ENCODE measurements around the gene CCDC24.
A peak's percentile ranks its signal among the peaks of the same experiment; 100 is the strongest.

Gene CCDC24

GRCh38 chr1:43963890-43964289 lies 27.5 kb upstream of the CCDC24 start:
- no peak for DNase-seq

GRCh38 chr1:43965316-43965715 lies 26.1 kb upstream of the CCDC24 start:
- no peak for DNase-seq

DNA sequence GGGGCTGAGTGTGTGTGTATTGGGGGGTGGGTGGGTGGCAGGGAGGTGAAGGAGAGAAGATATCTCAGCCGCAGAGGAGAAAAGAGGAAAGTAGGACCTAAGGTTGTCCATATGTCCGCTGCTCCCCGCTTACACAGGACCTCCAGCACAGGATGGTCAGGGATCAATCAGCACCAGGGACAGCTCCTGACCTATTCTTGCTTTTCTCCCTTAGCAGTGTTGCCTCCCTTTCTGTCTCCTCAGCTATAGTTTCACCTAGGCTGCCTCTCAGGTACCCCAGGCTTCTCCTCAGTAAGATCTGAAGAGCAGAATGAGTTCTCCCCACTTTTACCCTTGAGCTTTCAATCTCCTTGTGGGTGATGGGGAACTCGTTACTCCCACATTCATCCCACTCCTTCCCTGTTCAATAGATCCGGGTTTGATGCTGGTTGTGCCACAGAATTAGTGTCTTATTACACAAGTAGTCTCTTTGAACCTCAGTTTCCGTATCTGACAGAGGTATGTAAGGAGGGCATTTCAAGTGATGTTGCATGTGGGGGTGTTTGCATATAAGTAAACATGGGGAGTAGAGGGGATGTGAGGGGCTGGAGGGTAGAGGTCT lies 23.0 kb upstream of the CCDC24 start:
- DNase-seq = no peak

- no peak for DNase-seq
Observed at GRCh38 chr1:43969416-43969745, 22.0 kb upstream of the CCDC24 start.

DNA sequence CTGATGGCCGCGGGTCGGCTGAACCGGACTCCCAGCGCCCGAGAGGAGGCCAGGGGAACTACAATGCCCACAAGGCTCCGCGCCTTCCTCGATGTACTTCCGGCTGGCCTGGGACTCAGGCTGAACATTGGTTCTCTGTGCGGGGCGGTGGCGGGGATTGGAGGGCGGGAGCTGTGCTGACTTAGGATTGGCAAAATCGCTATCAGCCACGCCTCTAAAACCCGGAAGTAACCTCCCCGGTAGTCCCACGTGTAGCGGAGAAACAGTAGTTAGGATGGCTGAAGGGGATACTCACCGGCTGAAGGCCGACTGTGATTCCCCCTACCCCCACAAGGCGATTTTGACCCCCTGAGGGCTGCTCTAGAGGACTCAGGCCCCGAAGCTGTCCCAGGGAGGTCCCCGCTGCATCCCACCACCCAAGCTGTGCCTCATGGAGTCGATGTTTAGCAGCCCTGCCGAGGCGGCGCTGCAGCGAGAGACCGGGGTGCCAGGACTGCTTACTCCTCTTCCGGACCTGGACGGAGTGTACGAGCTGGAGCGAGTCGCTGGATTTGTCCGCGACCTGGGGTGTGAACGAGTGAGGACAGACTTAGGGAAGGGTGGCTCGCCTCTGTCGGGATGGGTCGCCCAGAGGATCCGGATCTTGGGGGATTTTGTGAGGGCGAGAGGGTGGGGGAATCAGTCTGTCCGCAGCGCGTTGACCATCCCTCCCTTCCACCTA lies 21.5 kb upstream of the CCDC24 start, which contains the start of gene DPH2:
DPH2 (plus strand) TSS at position 265 of the 721 bp plus-strand sequence; CDS start at position 431, 166 bp downstream.
- peak; percentile 99 for DNase-seq

GRCh38 chr1:43970502-43970901 lies 20.9 kb upstream of the CCDC24 start:
- peak; percentile 23 for DNase-seq

- DNase-seq = no peak
Observed at GRCh38 chr1:43970911-43971310, 20.5 kb upstream of the CCDC24 start.

DNA sequence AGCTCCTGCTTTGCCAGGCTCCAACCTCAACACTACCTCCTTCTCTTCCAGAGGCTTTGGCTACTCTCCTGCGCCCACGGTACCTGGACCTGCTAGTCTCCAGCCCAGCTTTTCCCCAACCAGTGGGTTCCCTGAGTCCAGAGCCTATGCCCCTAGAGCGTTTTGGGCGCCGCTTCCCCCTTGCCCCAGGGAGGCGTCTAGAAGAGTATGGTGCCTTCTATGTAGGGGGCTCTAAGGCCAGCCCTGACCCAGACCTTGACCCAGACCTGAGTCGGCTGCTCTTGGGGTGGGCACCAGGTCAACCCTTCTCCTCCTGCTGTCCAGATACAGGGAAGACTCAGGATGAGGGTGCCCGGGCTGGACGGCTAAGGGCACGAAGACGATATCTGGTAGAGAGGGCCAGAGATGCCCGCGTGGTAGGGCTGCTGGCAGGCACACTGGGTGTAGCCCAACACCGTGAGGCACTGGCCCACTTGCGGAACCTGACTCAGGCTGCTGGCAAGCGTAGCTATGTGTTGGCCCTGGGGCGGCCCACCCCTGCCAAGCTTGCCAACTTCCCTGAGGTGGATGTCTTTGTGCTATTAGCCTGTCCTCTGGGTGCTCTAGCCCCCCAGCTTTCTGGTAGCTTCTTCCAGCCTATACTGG lies 19.9 kb upstream of the CCDC24 start:
- no peak for DNase-seq

DNA sequence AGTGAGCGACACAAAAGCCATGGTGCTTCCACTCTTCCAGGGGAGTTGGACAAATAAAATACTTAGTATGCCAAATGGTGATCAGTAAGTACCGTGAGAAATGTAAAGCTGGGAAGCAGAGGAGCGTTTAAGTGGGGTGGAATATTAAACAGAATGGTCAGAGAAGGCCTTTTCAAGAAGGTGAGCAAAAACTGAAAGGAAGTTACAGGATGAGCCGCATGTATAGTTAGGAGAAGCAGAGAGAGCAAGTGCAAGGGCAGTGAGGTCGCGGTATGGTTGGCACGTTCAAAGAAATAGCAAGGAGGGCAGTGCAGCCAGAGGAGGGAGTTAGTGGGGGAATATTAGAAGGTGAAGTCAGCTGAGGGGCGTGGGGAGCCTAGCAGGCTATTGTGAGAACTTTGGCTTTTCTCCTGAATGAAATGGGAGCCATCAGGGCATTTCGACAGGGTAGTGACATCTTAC lies 17.4 kb upstream of the CCDC24 start:
- no peak for DNase-seq

- DNase-seq = peak; percentile 99
Observed at GRCh38 chr1:43974443-43975248, 16.8 kb upstream of the CCDC24 start, which contains the start of gene ATP6V0B. Gene ATP6V0B (plus strand): TSS chr1:43974960. CDS start chr1:43975041, 81 bp downstream.

GRCh38 chr1:43975249-43975961 lies 16.0 kb upstream of the CCDC24 start:
- peak; percentile 59 for DNase-seq

DNA sequence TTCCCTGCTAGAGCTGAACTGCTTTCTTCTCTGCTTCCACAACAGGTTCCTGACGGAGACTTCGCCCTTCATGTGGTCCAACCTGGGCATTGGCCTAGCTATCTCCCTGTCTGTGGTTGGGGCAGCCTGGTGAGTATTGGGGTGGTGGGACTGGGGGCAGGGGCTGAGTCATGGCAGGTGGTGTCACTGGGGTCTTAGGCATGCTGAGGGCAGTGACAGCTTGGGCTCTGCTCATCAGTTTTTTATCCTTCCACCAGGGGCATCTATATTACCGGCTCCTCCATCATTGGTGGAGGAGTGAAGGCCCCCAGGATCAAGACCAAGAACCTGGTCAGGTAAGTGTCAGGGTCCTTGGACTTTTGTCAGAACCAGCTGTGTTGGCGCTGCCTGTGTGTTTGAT lies 15.4 kb upstream of the CCDC24 start:
- peak; percentile 35 for DNase-seq

GRCh38 chr1:43976890-43977289 lies 14.5 kb upstream of the CCDC24 start:
- no peak for DNase-seq

GRCh38 chr1:43977376-43978263 lies 13.8 kb upstream of the CCDC24 start:
- DNase-seq = no peak

DNA sequence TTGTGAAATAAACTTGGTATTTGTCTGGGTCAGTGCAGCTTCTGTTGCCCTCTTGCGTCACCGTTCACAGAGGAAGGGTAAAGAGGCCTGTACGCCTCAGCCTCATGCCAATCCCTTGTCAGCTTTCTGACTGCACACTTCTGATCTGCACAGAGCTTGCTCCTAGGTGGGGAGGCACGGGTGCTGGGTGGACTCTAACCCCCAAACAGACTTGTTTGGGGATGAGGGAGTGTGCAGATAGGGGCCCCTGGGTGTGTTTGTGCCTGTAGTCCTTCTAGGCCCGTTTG lies 13.2 kb upstream of the CCDC24 start:
- no peak for DNase-seq

DNA sequence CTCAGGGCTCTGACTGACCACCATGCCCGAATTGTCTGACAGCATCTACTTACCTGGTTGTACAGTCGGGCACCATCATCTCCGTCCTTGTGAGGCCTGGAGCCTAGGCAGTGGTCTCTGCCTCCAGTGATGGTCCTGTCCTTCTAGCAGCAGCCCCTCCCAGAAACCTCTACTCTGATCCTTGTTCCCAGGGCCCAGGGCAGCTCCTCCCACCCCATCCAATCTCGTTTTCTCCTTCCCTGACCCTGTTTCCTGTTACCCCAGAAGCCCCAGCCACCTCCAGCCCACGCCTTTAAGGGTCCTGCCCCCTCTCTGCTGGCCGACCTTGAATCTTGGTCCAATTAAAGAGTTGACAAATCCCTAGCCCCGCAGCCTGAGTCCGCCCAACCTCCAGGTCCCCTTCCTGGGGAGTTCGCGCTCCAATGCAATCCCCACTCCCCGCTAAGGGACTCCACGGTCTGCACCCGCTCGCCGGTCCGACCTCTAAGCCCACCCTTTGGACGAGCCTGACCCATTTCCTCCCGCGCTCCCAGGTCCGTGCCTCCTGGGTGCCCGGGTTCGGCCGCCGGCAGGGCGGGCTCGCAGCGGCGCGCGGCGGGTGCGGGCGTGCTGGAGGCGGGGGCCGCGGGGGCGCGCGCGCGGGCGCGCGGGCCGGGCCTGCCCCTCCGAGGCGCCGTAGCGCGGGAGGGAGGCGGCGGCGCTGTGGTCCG lies 12.7 kb upstream of the CCDC24 start, which contains the start of gene B4GALT2:
B4GALT2 (plus strand) TSS at position 660 of the 710 bp plus-strand sequence. CDS start 1,951 bp downstream, outside the sequence.
- DNase-seq = peak; percentile 81

DNA sequence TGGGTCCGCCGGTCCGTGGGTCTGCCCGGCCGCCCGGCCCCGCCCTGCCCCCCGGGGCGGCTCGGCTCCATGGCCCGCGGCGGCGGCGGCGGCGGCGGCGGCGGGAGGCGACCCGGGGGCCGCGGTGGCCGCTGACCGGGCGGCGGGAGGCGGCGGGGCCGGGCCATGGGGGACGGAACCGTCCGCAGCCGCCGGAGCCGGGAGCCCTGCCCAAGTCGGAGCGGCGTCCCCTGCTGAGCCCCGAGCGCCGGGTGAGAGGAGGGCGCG lies 12.2 kb upstream of the CCDC24 start:
- no peak for DNase-seq

DNA sequence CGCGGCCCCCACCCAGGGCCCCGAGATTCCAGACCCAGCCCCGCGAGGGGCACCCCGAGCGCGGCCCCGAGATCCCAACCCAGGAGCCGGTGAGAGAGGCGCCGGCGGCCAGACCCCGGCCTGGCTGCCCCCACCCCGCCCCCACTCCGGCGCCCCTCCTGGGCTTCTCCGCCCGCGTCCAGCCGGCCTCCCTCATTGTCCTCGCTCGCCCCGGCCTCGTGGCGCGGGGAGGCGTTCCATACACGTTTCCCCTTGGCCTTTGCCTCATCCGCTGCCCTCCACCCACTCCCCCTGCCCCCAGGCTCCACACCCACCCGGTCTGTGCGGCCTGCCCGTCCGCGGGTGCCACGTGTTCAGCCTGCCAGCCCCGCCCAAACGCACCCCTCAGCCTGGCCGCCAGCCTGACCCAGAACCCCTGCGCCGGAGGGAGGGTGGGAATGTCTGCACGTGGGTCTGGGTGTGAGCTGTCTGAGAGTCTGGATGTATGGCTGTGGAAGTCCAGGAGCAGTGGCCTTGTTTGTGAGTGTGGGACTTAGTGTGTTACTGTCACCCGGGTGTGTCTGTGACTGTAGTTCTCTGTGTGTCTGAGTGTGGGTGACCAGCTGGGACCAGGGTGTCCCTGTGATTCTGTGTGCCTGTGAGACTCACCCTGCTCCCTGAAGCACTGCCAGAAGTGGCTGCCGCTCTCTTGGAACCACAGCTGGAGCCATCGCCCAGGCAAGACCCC lies 11.7 kb upstream of the CCDC24 start:
- DNase-seq = peak; percentile 63

DNA sequence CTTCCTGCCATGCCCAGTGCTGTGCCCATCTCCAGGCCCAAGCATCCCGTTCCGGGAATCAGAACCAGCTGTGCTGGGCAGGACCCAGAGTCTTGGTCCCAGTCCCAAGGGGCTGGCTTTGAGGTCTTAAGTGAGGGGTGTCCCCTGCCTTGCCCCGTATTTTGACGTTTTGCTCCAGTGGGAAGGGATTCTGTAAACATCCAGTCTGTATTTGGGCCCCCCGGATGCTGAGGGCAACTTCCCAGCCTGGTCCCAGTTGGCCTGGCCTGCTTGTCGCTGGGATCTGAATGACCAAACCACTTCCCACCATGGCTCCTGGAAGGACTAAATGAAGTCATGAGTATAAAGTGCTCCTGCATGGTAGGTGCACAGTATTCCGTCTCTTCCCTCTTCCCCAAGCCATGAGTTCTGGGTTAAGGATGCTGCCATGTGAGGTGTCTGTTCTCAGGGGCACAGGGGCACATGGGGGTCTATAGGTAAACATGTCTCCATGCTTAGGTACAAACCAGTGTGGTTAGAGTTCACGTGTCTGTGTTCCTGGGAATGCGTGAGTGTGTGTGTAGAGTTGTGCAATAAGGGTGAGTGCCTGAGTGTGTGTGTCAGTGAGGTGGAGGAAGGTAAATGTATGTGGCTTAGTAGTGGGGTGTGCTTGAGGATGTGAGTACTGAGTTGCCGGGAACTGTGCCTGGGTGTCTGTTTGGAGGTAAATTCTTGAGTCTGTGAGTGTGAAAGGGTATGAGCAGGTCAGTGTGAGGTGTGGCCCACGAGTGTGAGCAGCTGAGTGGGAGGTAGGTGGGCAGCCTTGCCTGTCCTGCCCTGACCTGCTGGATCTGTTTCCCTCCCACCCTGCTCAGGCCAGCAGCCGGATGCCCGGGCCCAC lies 10.9 kb upstream of the CCDC24 start:
- no peak for DNase-seq
